Astrocyte (in vitro differentiated cells and primary cell): ENCODE data around the gene FABP1.

Experiments used
- EZH2 ChIP-seq: IDR thresholded peaks from 2 replicates; pipeline ENCODE4 v1.6.1; 2012; ENCODE audit warnings: mild to moderate bottlenecking, low read length, inconsistent platforms; ENCODE audit not compliant: insufficient read depth
- TF ChIP-seq, protein P1 (sequence below): IDR thresholded peaks from 2 replicates; pipeline ENCODE4 v1.5.1; 2011; ENCODE audit warnings: low read depth, mild to moderate bottlenecking, inconsistent platforms, low read length, moderate library complexity; ENCODE audit not compliant: insufficient read depth

DNA sequence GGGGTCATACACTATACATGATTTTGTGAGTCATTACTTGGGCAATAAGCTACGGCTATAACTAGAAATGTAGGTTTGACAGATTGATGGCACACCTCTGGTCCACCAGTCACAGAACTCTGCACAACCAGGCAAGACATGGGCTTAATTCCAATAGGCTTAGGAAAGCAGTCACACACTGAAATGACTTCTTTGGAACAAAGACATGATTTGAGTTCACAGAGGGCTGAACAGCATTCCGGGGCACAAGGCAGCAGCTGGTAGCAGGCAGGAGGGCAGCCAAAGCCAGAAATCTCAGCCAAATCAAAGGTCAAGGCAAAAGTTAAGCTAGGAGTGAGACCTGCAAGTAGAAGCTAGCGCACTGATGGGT lies 27.4 kb downstream of the FABP1 start:
- TF ChIP-seq, protein P1, sequence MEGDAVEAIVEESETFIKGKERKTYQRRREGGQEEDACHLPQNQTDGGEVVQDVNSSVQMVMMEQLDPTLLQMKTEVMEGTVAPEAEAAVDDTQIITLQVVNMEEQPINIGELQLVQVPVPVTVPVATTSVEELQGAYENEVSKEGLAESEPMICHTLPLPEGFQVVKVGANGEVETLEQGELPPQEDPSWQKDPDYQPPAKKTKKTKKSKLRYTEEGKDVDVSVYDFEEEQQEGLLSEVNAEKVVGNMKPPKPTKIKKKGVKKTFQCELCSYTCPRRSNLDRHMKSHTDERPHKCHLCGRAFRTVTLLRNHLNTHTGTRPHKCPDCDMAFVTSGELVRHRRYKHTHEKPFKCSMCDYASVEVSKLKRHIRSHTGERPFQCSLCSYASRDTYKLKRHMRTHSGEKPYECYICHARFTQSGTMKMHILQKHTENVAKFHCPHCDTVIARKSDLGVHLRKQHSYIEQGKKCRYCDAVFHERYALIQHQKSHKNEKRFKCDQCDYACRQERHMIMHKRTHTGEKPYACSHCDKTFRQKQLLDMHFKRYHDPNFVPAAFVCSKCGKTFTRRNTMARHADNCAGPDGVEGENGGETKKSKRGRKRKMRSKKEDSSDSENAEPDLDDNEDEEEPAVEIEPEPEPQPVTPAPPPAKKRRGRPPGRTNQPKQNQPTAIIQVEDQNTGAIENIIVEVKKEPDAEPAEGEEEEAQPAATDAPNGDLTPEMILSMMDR = no peak
- TF ChIP-seq EZH2 = no peak
